Measurements from ENCODE around the gene DNAI2. TPM values are rescaled to one million over a fixed set of nuclear protein-coding genes. Genes with fewer than 3 reads are reported as not detected.

Gene DNAI2
- total RNA-seq, 2 experiments from 2014 or later, result 0.45 to 0.47 TPM

GRCh38 chr17:74287031-74287602 lies 13.1 kb downstream of the DNAI2 start:
- no peak for ATAC-seq
- H3K4me1 Mint-ChIP-seq (ENCODE audit: low read depth), result peaks cover 38% of the 10 kb centered on the region
- no peak overlapping the region for H3K27ac Mint-ChIP-seq
- H3K4me3 Mint-ChIP-seq, result no peak overlapping the region
- ChIA-PET CTCF (interaction anchor here (0.7 to 4.4 kb wide), 4 partner anchors 9 to 81 kb away, joined by 3 to 13 read pairs (median 7); partner anchors contain the start of gene GPR142), POLR2A (interaction anchor here (0.6 to 2.1 kb wide), 4 partner anchors 10 to 163 kb away, joined by 3 to 5 read pairs (median 4); no protein-coding TSS in a partner anchor)
- no peak for DNase-seq
- no peaks in the 10 kb centered on the region for H3K9me3 Mint-ChIP-seq
- intact Hi-C loops (cut with micrococcal nuclease), result no loop called here
- no peaks in the 10 kb centered on the region for H3K36me3 Mint-ChIP-seq (ENCODE audit: low read depth)
- H3K27me3 Mint-ChIP-seq, result no peaks in the 10 kb centered on the region
- no peak for TF ChIP-seq CTCF (IDR thresholded peaks at IDR 0.05)

- H3K36me3 Mint-ChIP-seq (ENCODE audit: low read depth), result no peaks in the 10 kb centered on the region
- no peaks in the 10 kb centered on the region for H3K27me3 Mint-ChIP-seq
- no peaks in the 10 kb centered on the region for H3K9me3 Mint-ChIP-seq
- ChIA-PET CTCF (interaction anchor here (1.3 to 2.9 kb wide), 2 partner anchors 10 to 79 kb away, joined by 6 to 11 read pairs; partner anchors contain the start of gene GPR142), POLR2A (interaction anchor here (2.1 kb wide), 1 partner anchor 10 kb away, joined by 5 read pairs; no protein-coding TSS in a partner anchor)
- intact Hi-C loops (cut with micrococcal nuclease), result no loop called here
- H3K4me3 Mint-ChIP-seq, result no peak overlapping the region
- no peak overlapping the region for H3K27ac Mint-ChIP-seq
- DNase-seq (peak; percentile 52), ATAC-seq (peak; percentile 92)
- no peak for TF ChIP-seq CTCF (IDR thresholded peaks at IDR 0.05)
- peaks cover 25% of the 10 kb centered on the region for H3K4me1 Mint-ChIP-seq (ENCODE audit: low read depth)
Observed at GRCh38 chr17:74288785-74289184, 14.8 kb downstream of the DNAI2 start.

- H3K9me3 Mint-ChIP-seq, result no peaks in the 10 kb centered on the region
- no peaks in the 10 kb centered on the region for H3K36me3 Mint-ChIP-seq (ENCODE audit: low read depth)
- intact Hi-C loops (cut with micrococcal nuclease), result no loop called here
- no peak overlapping the region for H3K4me3 Mint-ChIP-seq
- peaks cover 23% of the 10 kb centered on the region for H3K4me1 Mint-ChIP-seq (ENCODE audit: low read depth)
- ChIA-PET CTCF (interaction anchor here (1.1 to 2.9 kb wide), 2 partner anchors 9 to 11 kb away, joined by 3 to 11 read pairs; no protein-coding TSS in a partner anchor), POLR2A (no interaction called here)
- H3K27me3 Mint-ChIP-seq, result no peaks in the 10 kb centered on the region
- TF ChIP-seq CTCF (IDR thresholded peaks at IDR 0.05), result no peak
- no peak overlapping the region for H3K27ac Mint-ChIP-seq
- DNase-seq (no peak), ATAC-seq (no peak)
Observed at GRCh38 chr17:74289688-74290087, 15.7 kb downstream of the DNAI2 start.

- CTCF ChIA-PET, result interaction anchor here (1.1 kb wide), 1 partner anchor 10 kb away, joined by 3 read pairs; no protein-coding TSS in a partner anchor
- no peak overlapping the region for H3K27ac Mint-ChIP-seq
- no peaks in the 10 kb centered on the region for H3K9me3 Mint-ChIP-seq
- TF ChIP-seq CTCF (IDR thresholded peaks at IDR 0.05), result no peak
- DNase-seq (no peak), ATAC-seq (no peak)
- intact Hi-C loops (cut with micrococcal nuclease), result no loop called here
- POLR2A ChIA-PET, result no interaction called here
- peaks cover 18% of the 10 kb centered on the region for H3K4me1 Mint-ChIP-seq (ENCODE audit: low read depth)
- no peak overlapping the region for H3K4me3 Mint-ChIP-seq
- no peaks in the 10 kb centered on the region for H3K27me3 Mint-ChIP-seq
- H3K36me3 Mint-ChIP-seq (ENCODE audit: low read depth), result peaks cover under 1% of the 10 kb centered on the region
Observed at GRCh38 chr17:74290340-74290739, 16.3 kb downstream of the DNAI2 start.

GRCh38 chr17:74292495-74292894 lies 18.5 kb downstream of the DNAI2 start:
- ChIA-PET CTCF (interaction anchor here (1.0 kb wide), 1 partner anchor 8 kb away, joined by 4 read pairs; no protein-coding TSS in a partner anchor), POLR2A (no interaction called here)
- Mint-ChIP-seq H3K4me1 (ENCODE audit: low read depth) (peaks cover 17% of the 10 kb centered on the region), H3K4me3 (no peak overlapping the region), H3K9me3 (no peaks in the 10 kb centered on the region), H3K36me3 (ENCODE audit: low read depth) (peaks cover 1% of the 10 kb centered on the region), H3K27me3 (no peaks in the 10 kb centered on the region), H3K27ac (no peak overlapping the region)
- intact Hi-C loops (cut with micrococcal nuclease), result no loop called here
- ATAC-seq (no peak), DNase-seq (no peak)
- TF ChIP-seq CTCF (IDR thresholded peaks at IDR 0.05), result no peak
